ENCODE measurements around the gene ADD2.

GRCh38 chr2:70651014-70651413 lies 117.0 kb downstream of the ADD2 start:
- no peak for TF ChIP-seq CTCF (IDR thresholded peaks at IDR 0.05)
- no peak for TF ChIP-seq POLR2A (IDR thresholded peaks at IDR 0.05)
